Measurements from ENCODE around the gene MEMO1. TPM values are rescaled to one million over a fixed set of nuclear protein-coding genes. Genes with fewer than 3 reads are reported as not detected.
"Not testable (repeated sequence)": the region's sequence is repeated elsewhere in the genome, so short reads cannot be mapped to it uniquely, and the experiment has no call there.

The MEMO1 gene
- total RNA-seq, 1 experiment from 2014 or later: 44.4 TPM

GRCh38 chr2:32058130-32058529 lies 47.3 kb upstream of the MEMO1 start (continued):
- TF ChIP-seq FOXP4 (CRISPR knock-in tag; IDR thresholded peaks at IDR 0.05) (no peak), SMAD4 (CRISPR knock-in tag; IDR thresholded peaks at IDR 0.05) (no peak), HMGA2 (CRISPR knock-in tag; IDR thresholded peaks at IDR 0.05) (no peak), ZNF219 (CRISPR knock-in tag; IDR thresholded peaks at IDR 0.05; ENCODE audit: borderline replicate concordance) (no peak)

- not testable (repeated sequence) for H3K27ac Mint-ChIP-seq
Measured at GRCh38 chr2:32054583-32054982, 43.8 kb upstream of the MEMO1 start.

GRCh38 chr2:32051836-32052439 lies 41.1 kb upstream of the MEMO1 start:
- ChIA-PET POLR2A (interaction anchor here (1.3 kb wide), 1 partner anchor 11 kb away, joined by 3 read pairs; no protein-coding TSS in a partner anchor), CTCF (interaction anchor here (0.9 kb wide), 1 partner anchor 12 kb away, joined by 5 read pairs; no protein-coding TSS in a partner anchor)
- H3K27me3 Mint-ChIP-seq (ENCODE audit: low read depth): no peaks in the 10 kb centered on the region
- H3K36me3 Mint-ChIP-seq: no peaks in the 10 kb centered on the region
- no peak overlapping the region for H3K4me3 Mint-ChIP-seq
- H3K27ac Mint-ChIP-seq: no peak overlapping the region
- H3K4me1 Mint-ChIP-seq: no peaks in the 10 kb centered on the region
- DNase-seq (ENCODE audit: low spot score): no peak
- ATAC-seq: no peak
- H3K9me3 Mint-ChIP-seq: no peaks in the 10 kb centered on the region
- TF ChIP-seq AR (CRISPR knock-in tag; IDR thresholded peaks at IDR 0.05) (no peak), ZNF512 (CRISPR knock-in tag; IDR thresholded peaks at IDR 0.05; ENCODE audit: borderline replicate concordance) (no peak), FOXP4 (CRISPR knock-in tag; IDR thresholded peaks at IDR 0.05) (no peak), KAT7 (CRISPR knock-in tag; IDR thresholded peaks at IDR 0.05; ENCODE audit: borderline replicate concordance) (no peak), ZNF281 (CRISPR knock-in tag; IDR thresholded peaks at IDR 0.05) (no peak), USF1 (CRISPR knock-in tag; IDR thresholded peaks at IDR 0.05) (no peak), USF2 (CRISPR knock-in tag; IDR thresholded peaks at IDR 0.05) (no peak), NFATC4 (CRISPR knock-in tag; IDR thresholded peaks at IDR 0.05) (no peak), EMX1 (CRISPR knock-in tag; IDR thresholded peaks at IDR 0.05) (no peak), ZBTB21 (CRISPR knock-in tag; IDR thresholded peaks at IDR 0.05; ENCODE audit: borderline replicate concordance) (no peak), ZNF232 (CRISPR knock-in tag; IDR thresholded peaks at IDR 0.05) (no peak), SMAD3 (CRISPR knock-in tag; IDR thresholded peaks at IDR 0.05; ENCODE audit: borderline replicate concordance) (no peak), TEAD4 (CRISPR knock-in tag; IDR thresholded peaks at IDR 0.05) (no peak), ZSCAN18 (CRISPR knock-in tag; IDR thresholded peaks at IDR 0.05) (no peak)

More at GRCh38 chr2:32054583-32054982, 43.8 kb upstream of the MEMO1 start:
- DNase-seq (ENCODE audit: low spot score); H3K9me3 Mint-ChIP-seq; H3K27me3 Mint-ChIP-seq (ENCODE audit: low read depth); POLR2A ChIA-PET; ATAC-seq; H3K36me3 Mint-ChIP-seq; H3K4me3 Mint-ChIP-seq; H3K4me1 Mint-ChIP-seq: not testable (repeated sequence)
- CTCF ChIA-PET: interaction anchor here (0.6 to 1.5 kb wide), 2 partner anchors 168 to 401 kb away, joined by 3 to 6 read pairs; no protein-coding TSS in a partner anchor

Data from WTC11 (cell line).